Stimulated activated CD4-positive, alpha-beta T cell treated with anti-CD3 and anti-CD28 coated beads, Interleukin-4, amount 100 ng/mL, for 24 hours (primary cell): ENCODE results near the gene ITPKB.
"Not testable (repeated sequence)": the region's sequence is repeated elsewhere in the genome, so short reads cannot be mapped to it uniquely, and the experiment has no call there.

Source experiments
- DNase-seq: peaks from one replicate; pipeline ENCODE4 v3.0.0-alpha.2; 2020

The ITPKB gene

GRCh38 chr1:226730071-226730470 lies 9.0 kb downstream of the ITPKB start:
- DNase-seq: no peak

- no peak for DNase-seq
These were observed 10.6 kb downstream of the ITPKB start for GRCh38 chr1:226728448-226728847.

GRCh38 chr1:226725897-226726267 lies 13.2 kb downstream of the ITPKB start:
- no peak for DNase-seq

- no peak for DNase-seq
These were observed 15.2 kb downstream of the ITPKB start for GRCh38 chr1:226723657-226724532.

- DNase-seq: no peak
These were observed 16.0 kb downstream of the ITPKB start for GRCh38 chr1:226722901-226723656.

GRCh38 chr1:226722240-226722900 lies 16.7 kb downstream of the ITPKB start:
- DNase-seq: no peak

GRCh38 chr1:226720574-226720973 lies 18.5 kb downstream of the ITPKB start:
- not testable (repeated sequence) for DNase-seq

GRCh38 chr1:226719596-226720387 lies 19.3 kb downstream of the ITPKB start:
- DNase-seq: no peak

- no peak for DNase-seq
These were observed 21.7 kb downstream of the ITPKB start for GRCh38 chr1:226717256-226717909.

- DNase-seq: no peak
These were observed 22.5 kb downstream of the ITPKB start for GRCh38 chr1:226716577-226716976.

- no peak for DNase-seq
These were observed 24.9 kb downstream of the ITPKB start for GRCh38 chr1:226714148-226714547.

GRCh38 chr1:226712742-226713419 lies 26.2 kb downstream of the ITPKB start:
- DNase-seq: no peak

- peak; percentile 62 for DNase-seq
These were observed 26.9 kb downstream of the ITPKB start for GRCh38 chr1:226711976-226712741.

- no peak for DNase-seq
These were observed 28.6 kb downstream of the ITPKB start for GRCh38 chr1:226710501-226710900.

GRCh38 chr1:226709953-226710352 lies 29.1 kb downstream of the ITPKB start:
- no peak for DNase-seq

GRCh38 chr1:226708967-226709396 lies 30.1 kb downstream of the ITPKB start:
- no peak for DNase-seq

- peak; percentile 55 for DNase-seq
These were observed 30.7 kb downstream of the ITPKB start for GRCh38 chr1:226708342-226708780.

GRCh38 chr1:226706684-226707083 lies 32.4 kb downstream of the ITPKB start:
- DNase-seq: no peak

- no peak for DNase-seq
These were observed 34.7 kb downstream of the ITPKB start for GRCh38 chr1:226704169-226704937.
